ENCODE data around the gene GSE1. TPM values are rescaled to one million over a fixed set of nuclear protein-coding genes. Genes with fewer than 3 reads are reported as not detected.
A peak's percentile ranks its signal among the peaks of the same experiment; 100 is the strongest.

The GSE1 gene
- total and polyA plus RNA-seq, 2 of the 13 experiments (the other 11 are each of a cell fraction or from before 2014, with no cell fraction given): 16.1 to 31.2 TPM

GRCh38 chr16:85681255-85681654 lies 68.1 kb downstream of the GSE1 start:
- Histone ChIP-seq H4K20me1 (ENCODE audit: insufficient read depth, low read length) (no peaks in the 10 kb centered on the region; the same call in 1 of the 2 replicates), H3K27me3 (ENCODE audit: control insufficient read depth in 1 of 2, insufficient read depth in 2 of 2, low read length in 2 of 2) (no peaks in the 10 kb centered on the region), H3K36me3 (replicated peaks in 1 of 2; ENCODE audit: control insufficient read depth in 1 of 2, insufficient read depth in 2 of 2, low read length in 2 of 2) (peaks cover 18 to 64% of the 10 kb centered on the region in 2 experiments), H3K9ac (ENCODE audit: insufficient read depth, low read depth, low read length) (no peak overlapping the region), H3K27ac (ENCODE audit: extremely low read length, insufficient read depth, low read length) (no peak overlapping the region), H3K4me2 (ENCODE audit: low read depth, low read length) (no peak overlapping the region), H3K79me2 (ENCODE audit: insufficient read depth, low read length) (peaks cover 2% of the 10 kb centered on the region), H3K4me3 (replicated peaks in 1 of 3; ENCODE audit: insufficient read depth in 1 of 3, low read depth in 2 of 3, low read length in 3 of 3) (no peak overlapping the region), H2AFZ (ENCODE audit: low read length) (no peak overlapping the region), H3K9me3 (ENCODE audit: low read length) (no peaks in the 10 kb centered on the region), H3K4me1 (ENCODE audit: insufficient read depth, low read length) (no peaks in the 10 kb centered on the region)
- ChIA-PET CTCF (ENCODE audit: low intra/inter-chr PET ratio, low total read pairs) (no interaction called here), POLR2A (no interaction called here)
- in situ Hi-C loops (cut with HindIII; ENCODE audit: extremely low pct_ligation_motif_present, low pct_unique_long_range_greater_than_20kb) (no loop called here), intact Hi-C loops (cut with micrococcal nuclease; ENCODE audit: unreplicated experiment) (no loop called here)
- DNase-seq (ENCODE audit: low spot score) (no peak), ATAC-seq (no peak), FAIRE-seq (no peak)
- no peak for TF ChIP-seq ELK4 (CRISPR knock-in tag; IDR thresholded peaks at IDR 0.05; ENCODE audit: borderline replicate concordance)
- TF ChIP-seq ATF7 (IDR thresholded peaks at IDR 0.05): peak; percentile 22; the same call in 1 of the 2 replicates
- no peak for TF ChIP-seq ATF7 (CRISPR knock-in tag; IDR thresholded peaks at IDR 0.05)
- BruUV-seq (replicated peaks): no TSS peak
- WGBS (ENCODE audit: low lambda C conversion rate): 98% methylated on average over 8 of the region's 8 CpGs

- H3K36me3 ChIP-seq (replicated peaks in 1 of 2; ENCODE audit: control insufficient read depth in 1 of 2, insufficient read depth in 2 of 2, low read length in 2 of 2): peaks cover 16 to 58% of the 10 kb centered on the region in 2 experiments
- no TSS peak for BruUV-seq (replicated peaks)
- TF ChIP-seq CENPX (CRISPR knock-in tag; IDR thresholded peaks at IDR 0.05) (no peak), CCDC6 (CRISPR knock-in tag; IDR thresholded peaks at IDR 0.05) (no peak), CEBPG (CRISPR knock-in tag; IDR thresholded peaks at IDR 0.05) (no peak), RBM39 (IDR thresholded peaks at IDR 0.05; ENCODE audit: low read depth, low read length, poor library complexity, severe bottlenecking) (no peak), FOXK1 (CRISPR knock-in tag; IDR thresholded peaks at IDR 0.05; ENCODE audit: borderline replicate concordance, low read depth) (no peak), CBX1 (IDR thresholded peaks at IDR 0.05; ENCODE audit: low read depth) (no peak)
- H3K27ac ChIP-seq (ENCODE audit: extremely low read length, insufficient read depth, low read length): no peak overlapping the region
- no peak overlapping the region for H3K4me2 ChIP-seq (ENCODE audit: low read depth, low read length)
- H3K9ac ChIP-seq (ENCODE audit: insufficient read depth, low read depth, low read length): no peak overlapping the region
- in situ Hi-C loops (cut with HindIII; ENCODE audit: extremely low pct_ligation_motif_present, low pct_unique_long_range_greater_than_20kb): no loop called here
- peaks cover 2% of the 10 kb centered on the region for H3K79me2 ChIP-seq (ENCODE audit: insufficient read depth, low read length)
- no peaks in the 10 kb centered on the region for H3K9me3 ChIP-seq (ENCODE audit: low read length)
- no peak overlapping the region for H2AFZ ChIP-seq (ENCODE audit: low read length)
- no peak overlapping the region for H3K4me3 ChIP-seq (replicated peaks in 1 of 3; ENCODE audit: insufficient read depth in 1 of 3, low read depth in 2 of 3, low read length in 3 of 3)
- CTCF ChIA-PET (ENCODE audit: low intra/inter-chr PET ratio, low total read pairs): no interaction called here
- FAIRE-seq: no peak
- peaks cover 8% of the 10 kb centered on the region for H3K4me1 ChIP-seq (ENCODE audit: insufficient read depth, low read length)
- no peaks in the 10 kb centered on the region; the same call in 1 of the 2 replicates for H4K20me1 ChIP-seq (ENCODE audit: insufficient read depth, low read length)
- no peak; the same call in 2 of the 3 replicates for ATAC-seq
- intact Hi-C loops (cut with micrococcal nuclease; ENCODE audit: unreplicated experiment): no loop called here
- H3K27me3 ChIP-seq (ENCODE audit: control insufficient read depth in 1 of 2, insufficient read depth in 2 of 2, low read length in 2 of 2): no peaks in the 10 kb centered on the region
- DNase-seq (ENCODE audit: low spot score): no peak
- POLR2A ChIA-PET: no interaction called here
- WGBS (ENCODE audit: low lambda C conversion rate): over 99% methylated on average over 8 of the region's 9 CpGs
Observed at GRCh38 chr16:85682516-85682915, 69.4 kb downstream of the GSE1 start.
